ENCODE data around the gene HHAT. TPM values are rescaled to one million over a fixed set of nuclear protein-coding genes. Genes with fewer than 3 reads are reported as not detected.

HHAT gene
- polyA plus RNA-seq, 1 donor (not counting 4 experiments of a cell fraction or from before 2014, with no cell fraction given): 3.8 TPM

DNA sequence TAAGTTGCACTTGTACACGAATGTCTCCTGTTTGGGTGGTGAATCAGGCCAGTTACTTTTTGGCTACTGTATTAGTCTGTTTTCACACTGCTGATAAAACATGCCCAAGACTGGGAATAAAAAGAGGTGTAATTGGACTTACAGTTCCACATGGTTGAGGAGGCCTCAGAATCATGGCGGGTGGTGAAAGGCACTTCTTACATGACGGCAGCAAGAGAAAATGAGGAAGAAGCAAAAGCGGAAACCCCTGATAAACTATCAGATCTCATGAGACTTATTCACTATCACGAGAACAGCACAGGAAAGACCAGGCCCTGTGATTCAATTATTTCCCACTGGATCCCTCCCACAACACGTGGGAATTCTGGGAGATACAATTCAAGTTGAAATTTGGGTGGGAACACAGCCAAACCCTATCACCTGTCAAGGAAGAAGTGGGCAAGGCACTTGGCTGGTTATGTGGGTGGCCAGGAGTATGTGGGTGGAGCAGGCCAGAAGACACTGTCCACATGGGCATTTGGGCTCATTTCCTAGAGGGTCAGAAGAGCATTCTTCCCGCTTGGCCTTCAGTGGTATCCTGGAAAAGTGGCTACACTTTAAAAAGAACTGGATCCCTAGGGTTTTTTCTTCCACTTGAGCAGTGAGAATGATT lies 228.8 kb downstream of the HHAT start:
- H3K27ac ChIP-seq (ENCODE audit: control insufficient read depth, insufficient read depth, low read length): no peak overlapping the region
- dilution Hi-C loops (cut with MboI; ENCODE audit: extremely low pct_ligation_motif_present, low sequenced_read_pairs): no loop called here
- H4K20me1 ChIP-seq (ENCODE audit: control insufficient read depth, extremely low read depth, insufficient read depth, low read length): no peaks in the 10 kb centered on the region
- no peak overlapping the region for H3K4me3 ChIP-seq (ENCODE audit: control insufficient read depth in 2 of 3, extremely low read depth in 1 of 3, insufficient read depth in 2 of 3, low read depth in 1 of 3, low read length in 3 of 3)
- H3K9ac ChIP-seq (ENCODE audit: control insufficient read depth, extremely low read depth, insufficient read depth, low read length): no peak overlapping the region
- TF ChIP-seq, protein P1, sequence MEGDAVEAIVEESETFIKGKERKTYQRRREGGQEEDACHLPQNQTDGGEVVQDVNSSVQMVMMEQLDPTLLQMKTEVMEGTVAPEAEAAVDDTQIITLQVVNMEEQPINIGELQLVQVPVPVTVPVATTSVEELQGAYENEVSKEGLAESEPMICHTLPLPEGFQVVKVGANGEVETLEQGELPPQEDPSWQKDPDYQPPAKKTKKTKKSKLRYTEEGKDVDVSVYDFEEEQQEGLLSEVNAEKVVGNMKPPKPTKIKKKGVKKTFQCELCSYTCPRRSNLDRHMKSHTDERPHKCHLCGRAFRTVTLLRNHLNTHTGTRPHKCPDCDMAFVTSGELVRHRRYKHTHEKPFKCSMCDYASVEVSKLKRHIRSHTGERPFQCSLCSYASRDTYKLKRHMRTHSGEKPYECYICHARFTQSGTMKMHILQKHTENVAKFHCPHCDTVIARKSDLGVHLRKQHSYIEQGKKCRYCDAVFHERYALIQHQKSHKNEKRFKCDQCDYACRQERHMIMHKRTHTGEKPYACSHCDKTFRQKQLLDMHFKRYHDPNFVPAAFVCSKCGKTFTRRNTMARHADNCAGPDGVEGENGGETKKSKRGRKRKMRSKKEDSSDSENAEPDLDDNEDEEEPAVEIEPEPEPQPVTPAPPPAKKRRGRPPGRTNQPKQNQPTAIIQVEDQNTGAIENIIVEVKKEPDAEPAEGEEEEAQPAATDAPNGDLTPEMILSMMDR (optimal IDR thresholded peaks at IDR 0.05 in 1 of 3, IDR thresholded peaks at IDR 0.05 in 1 of 3, conservative IDR thresholded peaks at IDR 0.05 in 1 of 3; ENCODE audit: extremely low read depth in 1 of 3, insufficient read depth in 2 of 3, low read length in 3 of 3): no peak
- TF ChIP-seq EZH2 (IDR thresholded peaks at IDR 0.05; ENCODE audit: low read length): no peak
- DNase-seq (ENCODE audit: low read depth, low spot score): no peak
- no peaks in the 10 kb centered on the region for H3K4me1 ChIP-seq (ENCODE audit: control insufficient read depth, extremely low read depth, insufficient read depth, low read length)
- FAIRE-seq: no peak
- H3K9me3 ChIP-seq (ENCODE audit: control insufficient read depth, low read depth, low read length): no peaks in the 10 kb centered on the region
- no peaks in the 10 kb centered on the region for H3K79me2 ChIP-seq (ENCODE audit: control insufficient read depth, insufficient read depth, low read length)
- H3K36me3 ChIP-seq (ENCODE audit: control insufficient read depth in 2 of 2, extremely low read depth in 1 of 2, insufficient read depth in 2 of 2, low read length in 2 of 2): no peaks in the 10 kb centered on the region
- no peaks in the 10 kb centered on the region for H3K27me3 ChIP-seq (ENCODE audit: control insufficient read depth, extremely low read depth, insufficient read depth, low read length)
- H3K9me1 ChIP-seq (ENCODE audit: control insufficient read depth, extremely low read depth, insufficient read depth, low read length): no peaks in the 10 kb centered on the region
- no peak overlapping the region for H2AFZ ChIP-seq (ENCODE audit: control insufficient read depth, low read length)
- no peak overlapping the region for H3K4me2 ChIP-seq (ENCODE audit: control insufficient read depth, extremely low read depth, insufficient read depth, low read depth, low read length)

DNA sequence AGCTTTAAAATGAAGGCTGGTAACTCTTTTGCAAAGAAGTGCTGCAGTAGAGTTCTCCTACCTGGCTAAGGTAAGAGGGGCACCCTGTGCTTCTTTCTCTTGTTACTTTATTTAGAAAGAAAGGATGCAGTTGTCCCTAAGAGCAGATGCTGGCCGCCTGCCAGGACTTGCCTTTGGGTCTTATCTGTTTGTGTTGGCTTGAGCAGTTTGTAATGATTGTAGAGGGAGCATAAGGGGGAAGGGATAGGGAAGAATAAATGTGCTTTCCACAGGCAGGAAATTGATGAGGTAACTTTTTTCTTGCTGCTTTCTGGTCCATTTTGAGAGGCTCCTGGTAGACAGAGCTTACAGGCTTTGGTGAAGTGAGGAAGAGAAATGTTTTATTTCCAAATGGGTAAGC lies 229.6 kb downstream of the HHAT start:
- Histone ChIP-seq H3K4me1 (ENCODE audit: control insufficient read depth, extremely low read depth, insufficient read depth, low read length) (no peaks in the 10 kb centered on the region), H3K9me3 (ENCODE audit: control insufficient read depth, low read depth, low read length) (no peaks in the 10 kb centered on the region), H3K36me3 (ENCODE audit: control insufficient read depth in 2 of 2, extremely low read depth in 1 of 2, insufficient read depth in 2 of 2, low read length in 2 of 2) (no peaks in the 10 kb centered on the region), H3K27ac (ENCODE audit: control insufficient read depth, insufficient read depth, low read length) (no peak overlapping the region), H3K9ac (ENCODE audit: control insufficient read depth, extremely low read depth, insufficient read depth, low read length) (no peak overlapping the region), H2AFZ (ENCODE audit: control insufficient read depth, low read length) (no peak overlapping the region), H3K4me2 (ENCODE audit: control insufficient read depth, extremely low read depth, insufficient read depth, low read depth, low read length) (no peak overlapping the region), H3K27me3 (ENCODE audit: control insufficient read depth, extremely low read depth, insufficient read depth, low read length) (no peaks in the 10 kb centered on the region), H3K9me1 (ENCODE audit: control insufficient read depth, extremely low read depth, insufficient read depth, low read length) (no peaks in the 10 kb centered on the region), H4K20me1 (ENCODE audit: control insufficient read depth, extremely low read depth, insufficient read depth, low read length) (no peaks in the 10 kb centered on the region), H3K4me3 (ENCODE audit: control insufficient read depth in 2 of 3, extremely low read depth in 1 of 3, insufficient read depth in 2 of 3, low read depth in 1 of 3, low read length in 3 of 3) (no peak overlapping the region), H3K79me2 (ENCODE audit: control insufficient read depth, insufficient read depth, low read length) (no peaks in the 10 kb centered on the region)
- dilution Hi-C loops (cut with MboI; ENCODE audit: extremely low pct_ligation_motif_present, low sequenced_read_pairs): no loop called here
- DNase-seq (ENCODE audit: low read depth, low spot score) (no peak), FAIRE-seq (no peak)
- TF ChIP-seq EZH2 (IDR thresholded peaks at IDR 0.05; ENCODE audit: low read length): no peak
- TF ChIP-seq, protein P1 (optimal IDR thresholded peaks at IDR 0.05 in 1 of 3, IDR thresholded peaks at IDR 0.05 in 1 of 3, conservative IDR thresholded peaks at IDR 0.05 in 1 of 3; ENCODE audit: extremely low read depth in 1 of 3, insufficient read depth in 2 of 3, low read length in 3 of 3): no peak
